Keratinocyte (primary cell): ENCODE results near the gene HLA-DQB1.

Experiments used
- EZH2 ChIP-seq: IDR thresholded peaks from one replicate; pipeline ENCODE4 v1.6.1; 2012; ENCODE audit warnings: inconsistent platforms, mild to moderate bottlenecking, low read length, moderate library complexity
- TF ChIP-seq, protein P1 (sequence below), 3 experiments: IDR thresholded peaks in 1 of 3; conservative IDR thresholded peaks in 1 of 3; optimal IDR thresholded peaks in 1 of 3; 2 replicates in 2 of 3; 3 replicates in 1 of 3; pipeline versions ENCODE3 to v1.5.1; 2011; ENCODE audit warnings: low read length in 3 of 3, mild to moderate bottlenecking in 3 of 3, moderate library complexity in 2 of 3, control low read depth in 1 of 3, inconsistent platforms in 1 of 3; ENCODE audit not compliant: insufficient read depth in 2 of 3; ENCODE audit errors: extremely low read depth in 1 of 3

- TF ChIP-seq, protein P1, sequence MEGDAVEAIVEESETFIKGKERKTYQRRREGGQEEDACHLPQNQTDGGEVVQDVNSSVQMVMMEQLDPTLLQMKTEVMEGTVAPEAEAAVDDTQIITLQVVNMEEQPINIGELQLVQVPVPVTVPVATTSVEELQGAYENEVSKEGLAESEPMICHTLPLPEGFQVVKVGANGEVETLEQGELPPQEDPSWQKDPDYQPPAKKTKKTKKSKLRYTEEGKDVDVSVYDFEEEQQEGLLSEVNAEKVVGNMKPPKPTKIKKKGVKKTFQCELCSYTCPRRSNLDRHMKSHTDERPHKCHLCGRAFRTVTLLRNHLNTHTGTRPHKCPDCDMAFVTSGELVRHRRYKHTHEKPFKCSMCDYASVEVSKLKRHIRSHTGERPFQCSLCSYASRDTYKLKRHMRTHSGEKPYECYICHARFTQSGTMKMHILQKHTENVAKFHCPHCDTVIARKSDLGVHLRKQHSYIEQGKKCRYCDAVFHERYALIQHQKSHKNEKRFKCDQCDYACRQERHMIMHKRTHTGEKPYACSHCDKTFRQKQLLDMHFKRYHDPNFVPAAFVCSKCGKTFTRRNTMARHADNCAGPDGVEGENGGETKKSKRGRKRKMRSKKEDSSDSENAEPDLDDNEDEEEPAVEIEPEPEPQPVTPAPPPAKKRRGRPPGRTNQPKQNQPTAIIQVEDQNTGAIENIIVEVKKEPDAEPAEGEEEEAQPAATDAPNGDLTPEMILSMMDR (optimal IDR thresholded peaks at IDR 0.05 in 1 of 3, IDR thresholded peaks at IDR 0.05 in 1 of 3, conservative IDR thresholded peaks at IDR 0.05 in 1 of 3; ENCODE audit: extremely low read depth in 1 of 3, insufficient read depth in 2 of 3, low read length in 3 of 3), result no peak
- no peak for TF ChIP-seq EZH2
These were observed 23.4 kb upstream of the HLA-DQB1 start for GRCh38 chr6:32689531-32690501.
